Measurements from ENCODE around the gene BLCAP. TPM values are rescaled to one million over a fixed set of nuclear protein-coding genes. Genes with fewer than 3 reads are reported as not detected.
A peak's percentile ranks its signal among the peaks of the same experiment; 100 is the strongest.

BLCAP gene
- total RNA-seq, 1 experiment from 2014 or later, result 54.3 TPM

DNA sequence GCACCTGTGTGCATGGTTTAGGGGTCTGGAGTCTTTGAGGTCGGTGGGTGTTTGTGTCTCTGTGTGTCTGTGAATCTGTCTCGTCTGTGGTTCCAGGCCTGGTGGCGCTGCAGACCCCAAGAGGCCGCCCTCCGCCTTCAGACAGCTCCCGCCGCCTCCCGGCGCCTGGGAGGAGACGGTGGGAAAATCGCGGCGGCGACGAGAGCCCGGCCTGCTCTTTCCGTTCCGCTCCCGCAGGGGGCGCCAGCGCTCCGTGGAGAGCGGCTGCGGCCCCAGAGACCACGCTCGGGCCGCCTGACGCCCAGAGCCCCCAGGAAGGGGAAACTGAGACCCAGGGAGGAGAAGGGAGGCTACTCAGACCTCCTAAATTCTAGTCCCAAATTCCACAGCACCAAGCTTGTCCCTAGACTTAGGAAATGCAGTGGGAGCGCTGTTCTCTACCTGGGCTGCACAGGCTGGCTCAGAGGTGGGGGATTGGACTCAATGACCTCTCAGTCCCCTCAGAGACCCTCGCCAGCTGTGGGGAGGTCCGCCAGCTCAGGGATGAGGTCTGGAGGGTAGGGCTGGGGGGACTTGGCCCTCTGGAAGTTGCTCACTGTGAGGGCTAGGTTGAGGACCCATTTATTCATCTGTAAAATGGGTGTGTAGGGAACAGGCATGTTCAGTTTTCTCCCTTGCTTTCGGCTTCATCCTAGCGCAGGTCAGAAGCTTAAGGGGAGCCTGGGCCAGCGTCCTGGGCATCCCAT, 36.9 kb upstream of the BLCAP start:
- Histone ChIP-seq H3K79me2 (ENCODE audit: insufficient read depth, low read length) (no peaks in the 10 kb centered on the region), H2BK12ac (ENCODE audit: insufficient read length, low read depth, low read length) (no peak overlapping the region), H3K14ac (ENCODE audit: insufficient read depth, low read length) (no peak overlapping the region), H4K5ac (ENCODE audit: insufficient read length, low read depth, low read length) (no peak overlapping the region), H4K20me1 (ENCODE audit: control insufficient read depth, insufficient read depth, insufficient read length) (no peaks in the 10 kb centered on the region), H2BK20ac (ENCODE audit: low read depth, low read length, poor library complexity, severe bottlenecking) (no peak overlapping the region), H3K9ac (ENCODE audit: extremely low read depth, insufficient read length, low read length) (no peak overlapping the region), H3K23me2 (ENCODE audit: insufficient read length, low read depth, low read length, poor library complexity, severe bottlenecking) (no peaks in the 10 kb centered on the region), H3K4ac (ENCODE audit: low read depth, low read length) (no peak overlapping the region), H3K4me1 (ENCODE audit: insufficient read depth, low read length) (peaks cover 7% of the 10 kb centered on the region; the same call in 1 of the 2 replicates), H3T11ph (ENCODE audit: low read length) (no peak overlapping the region), H2BK5ac (ENCODE audit: insufficient read length, low read length) (no peak overlapping the region), H4K8ac (replicated peaks; ENCODE audit: insufficient read length, low read depth, low read length) (no peak overlapping the region), H3K9me3 (ENCODE audit: control insufficient read depth, low read depth, low read length) (no peaks in the 10 kb centered on the region), H2BK120ac (ENCODE audit: low read depth, low read length, poor library complexity, severe bottlenecking) (no peak overlapping the region), H3K79me1 (ENCODE audit: insufficient read depth, low read depth, low read length, poor library complexity, severe bottlenecking) (no peaks in the 10 kb centered on the region), H3K23ac (ENCODE audit: insufficient read length, low read depth, low read length) (no peak overlapping the region), H3K18ac (ENCODE audit: insufficient read length, low read depth, low read length) (no peak overlapping the region), H2BK15ac (ENCODE audit: low read depth, low read length) (no peak overlapping the region), H3K27me3 (ENCODE audit: insufficient read depth, low read length) (no peaks in the 10 kb centered on the region), H2AK5ac (ENCODE audit: insufficient read length, low read length) (no peak overlapping the region), H3K4me2 (ENCODE audit: insufficient read depth, insufficient read length, low read length) (peak overlapping the region; percentile 12), H3K56ac (ENCODE audit: insufficient read length, low read depth, low read length) (no peak overlapping the region), H3K27ac (ENCODE audit: insufficient read length, low read depth, low read length) (no peak overlapping the region), H4K91ac (ENCODE audit: insufficient read length, low read depth, low read length) (no peak overlapping the region), H2AFZ (ENCODE audit: low read length) (no peak overlapping the region)
- no CpG with 5 or more reads among the region's 34 CpGs for WGBS (ENCODE audit: extremely low coverage, insufficient read length, low lambda C conversion rate)
- Mint-ChIP-seq H3K4me1 (peaks cover 30 to 35% of the 10 kb centered on the region in 2 experiments), H3K4me3 (no peak overlapping the region), H3K9me3 (no peaks in the 10 kb centered on the region; a peak in 2 of 5 replicates), H3K27me3 (ENCODE audit: low read depth) (peaks cover 37% of the 10 kb centered on the region), H3K27ac (no peak overlapping the region; a peak in 1 of 7 replicates), H3K36me3 (ENCODE audit: insufficient read depth in 1 of 3, low read depth in 3 of 3) (no peaks in the 10 kb centered on the region)
- DNase-seq, result peak; percentile 70
- peak; percentile 99 for TF ChIP-seq CTCF (conservative IDR thresholded peaks at IDR 0.05)
